HAP-1 (cell line): ENCODE measurements around the gene FHIT.

Experiments used
- DNase-seq, 2 experiments: peaks; one replicate each; pipeline ENCODE4 v3.0.0-alpha.2; 2016 to 2020; ENCODE audit warnings: low spot score in 2 of 2
- H3K27me3 ChIP-seq: fragments of 250-450 bp; sonication (Bioruptor Pico); 2 replicates; pipeline ENCODE4 v1.5.1; 2020; ENCODE audit warnings: low read depth, mild to moderate bottlenecking, moderate library complexity
- H3K36me3 ChIP-seq: fragments of 250-450 bp; sonication (Bioruptor Pico); replicated peaks from 2 replicates; pipeline ENCODE4 v1.5.1; 2020; ENCODE audit warnings: mild to moderate bottlenecking
- H3K4me1 ChIP-seq: fragments of 250-450 bp; sonication (Bioruptor Pico); 2 replicates; pipeline ENCODE4 v1.5.1; 2020; ENCODE audit warnings: mild to moderate bottlenecking
- H3K4me3 ChIP-seq: fragments of 250-450 bp; sonication (Bioruptor Pico); 2 replicates; pipeline ENCODE4 v1.5.1; 2020; ENCODE audit warnings: mild to moderate bottlenecking, moderate library complexity
- H3K9me3 ChIP-seq: fragments of 250-450 bp; sonication (Bioruptor Pico); 2 replicates; pipeline ENCODE4 v1.5.1; 2020; ENCODE audit warnings: mild to moderate bottlenecking, moderate library complexity
- in situ Hi-C: fragments of 300-500 bp; cut with MboI; formaldehyde crosslinking; loops from 3 replicates; pipeline ENCODE4 v1.14.3; 2020; ENCODE audit warnings: low sequenced_read_pairs, inconsistent platforms, mixed read lengths

Gene FHIT

GRCh38 chr3:60953351-60953750 is 297.9 kb downstream of the FHIT start:
- in situ Hi-C loops: no loop called here
- Histone ChIP-seq H3K9me3 (peaks cover 5% of the 10 kb centered on the region; the same call in 1 of the 2 replicates), H3K4me3 (no peak overlapping the region), H3K27me3 (no peaks in the 10 kb centered on the region), H3K36me3 (no peaks in the 10 kb centered on the region), H3K4me1 (no peaks in the 10 kb centered on the region)
- DNase-seq: no peak

- Histone ChIP-seq H3K4me3 (no peak overlapping the region), H3K36me3 (no peaks in the 10 kb centered on the region), H3K9me3 (peaks cover 5% of the 10 kb centered on the region; the same call in 1 of the 2 replicates), H3K27me3 (no peaks in the 10 kb centered on the region), H3K4me1 (no peaks in the 10 kb centered on the region)
- no peak for DNase-seq
- in situ Hi-C loops: no loop called here
Measured at GRCh38 chr3:60952055-60952454, 299.2 kb downstream of the FHIT start.

GRCh38 chr3:60949146-60949545 is 302.1 kb downstream of the FHIT start:
- H3K27me3 ChIP-seq: no peaks in the 10 kb centered on the region
- in situ Hi-C loops: no loop called here

GRCh38 chr3:60948488-60948887 is 302.8 kb downstream of the FHIT start:
- no peaks in the 10 kb centered on the region for H3K4me1 ChIP-seq
- no peaks in the 10 kb centered on the region for H3K27me3 ChIP-seq
- in situ Hi-C loops: no loop called here
- H3K36me3 ChIP-seq: no peaks in the 10 kb centered on the region
- no peak for DNase-seq
- no peaks in the 10 kb centered on the region for H3K9me3 ChIP-seq
- no peak overlapping the region for H3K4me3 ChIP-seq

More at GRCh38 chr3:60949146-60949545, 302.1 kb downstream of the FHIT start:
- H3K36me3 ChIP-seq: no peaks in the 10 kb centered on the region
- no peak for DNase-seq
- no peak overlapping the region for H3K4me3 ChIP-seq
- H3K4me1 ChIP-seq: no peaks in the 10 kb centered on the region
- H3K9me3 ChIP-seq: no peaks in the 10 kb centered on the region

DNA sequence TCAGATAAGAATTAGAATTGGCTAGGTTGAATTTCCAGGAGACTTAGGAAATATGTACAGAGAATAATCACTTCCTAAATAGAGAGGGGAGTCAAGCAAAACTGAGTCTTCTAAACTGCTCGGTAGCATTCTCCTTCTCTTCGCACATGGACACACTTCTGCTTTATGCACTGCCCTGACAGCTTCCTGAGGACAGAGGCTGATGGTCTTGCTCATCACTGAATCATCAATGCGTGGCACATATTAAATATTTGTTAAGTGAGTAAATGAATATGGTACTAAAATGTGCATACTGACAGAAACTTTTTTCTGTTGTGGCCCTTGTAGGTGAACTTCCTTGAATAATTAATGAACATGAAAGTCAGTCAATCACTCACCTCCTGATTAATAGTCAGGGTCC is 315.5 kb downstream of the FHIT start:
- H3K4me1 ChIP-seq: no peaks in the 10 kb centered on the region
- in situ Hi-C loops: no loop called here
- H3K4me3 ChIP-seq: no peak overlapping the region
- DNase-seq: no peak
- H3K27me3 ChIP-seq: no peaks in the 10 kb centered on the region
- no peaks in the 10 kb centered on the region for H3K9me3 ChIP-seq
- no peaks in the 10 kb centered on the region for H3K36me3 ChIP-seq

DNA sequence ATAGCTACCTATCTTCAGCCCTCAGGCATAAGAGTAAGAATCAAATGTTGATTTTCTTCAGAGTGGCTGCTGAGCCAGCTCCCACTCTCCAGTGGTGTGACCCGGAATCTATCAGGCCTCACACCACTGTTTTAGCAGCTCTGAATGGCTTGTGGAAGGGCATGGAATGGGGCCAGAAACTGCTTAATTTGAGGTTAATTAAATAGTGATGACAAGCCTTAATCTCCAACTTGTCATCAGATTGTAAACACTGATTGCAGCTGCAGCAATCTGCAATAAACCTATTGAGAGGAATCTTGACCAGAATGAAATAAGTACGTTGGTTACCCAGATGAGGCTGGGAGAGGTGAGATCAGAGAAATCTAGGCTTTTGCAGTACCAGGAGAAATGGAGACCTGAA is 317.4 kb downstream of the FHIT start:
- in situ Hi-C loops: no loop called here
- no peaks in the 10 kb centered on the region for H3K9me3 ChIP-seq
- H3K36me3 ChIP-seq: no peaks in the 10 kb centered on the region
- H3K4me1 ChIP-seq: no peaks in the 10 kb centered on the region
- H3K27me3 ChIP-seq: no peaks in the 10 kb centered on the region
- no peak overlapping the region for H3K4me3 ChIP-seq
- DNase-seq: no peak

- Histone ChIP-seq H3K4me3 (no peak overlapping the region), H3K4me1 (no peaks in the 10 kb centered on the region), H3K27me3 (no peaks in the 10 kb centered on the region), H3K36me3 (no peaks in the 10 kb centered on the region), H3K9me3 (no peaks in the 10 kb centered on the region)
- in situ Hi-C loops: no loop called here
- no peak for DNase-seq
Measured at GRCh38 chr3:60932643-60933042, 318.6 kb downstream of the FHIT start.

GRCh38 chr3:60932170-60932569 is 319.1 kb downstream of the FHIT start:
- Histone ChIP-seq H3K4me3 (no peak overlapping the region), H3K27me3 (no peaks in the 10 kb centered on the region), H3K4me1 (no peaks in the 10 kb centered on the region), H3K36me3 (no peaks in the 10 kb centered on the region), H3K9me3 (no peaks in the 10 kb centered on the region)
- no peak for DNase-seq
- in situ Hi-C loops: no loop called here

DNA sequence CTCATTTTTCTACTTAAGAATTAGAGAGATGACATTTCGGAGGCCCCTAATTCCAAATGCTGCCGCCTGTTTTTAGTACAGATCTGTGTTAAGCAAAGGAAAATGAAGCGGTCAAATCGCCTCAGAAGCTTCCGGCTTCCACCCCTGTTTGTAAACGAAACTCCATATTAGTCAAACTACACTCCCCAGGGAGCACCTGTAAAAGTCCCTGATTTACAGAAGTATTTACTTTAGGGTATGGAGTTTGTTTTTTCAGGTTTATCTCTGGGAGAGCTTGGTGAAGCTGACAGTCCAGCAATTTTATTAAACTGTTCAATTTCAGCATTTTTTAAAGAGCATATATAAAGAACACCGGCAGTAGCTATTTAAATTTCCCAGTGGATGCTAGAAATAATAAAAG is 319.8 kb downstream of the FHIT start:
- in situ Hi-C loops: no loop called here
- DNase-seq: no peak
- Histone ChIP-seq H3K4me1 (no peaks in the 10 kb centered on the region), H3K9me3 (no peaks in the 10 kb centered on the region), H3K27me3 (no peaks in the 10 kb centered on the region), H3K36me3 (no peaks in the 10 kb centered on the region), H3K4me3 (no peak overlapping the region)

DNA sequence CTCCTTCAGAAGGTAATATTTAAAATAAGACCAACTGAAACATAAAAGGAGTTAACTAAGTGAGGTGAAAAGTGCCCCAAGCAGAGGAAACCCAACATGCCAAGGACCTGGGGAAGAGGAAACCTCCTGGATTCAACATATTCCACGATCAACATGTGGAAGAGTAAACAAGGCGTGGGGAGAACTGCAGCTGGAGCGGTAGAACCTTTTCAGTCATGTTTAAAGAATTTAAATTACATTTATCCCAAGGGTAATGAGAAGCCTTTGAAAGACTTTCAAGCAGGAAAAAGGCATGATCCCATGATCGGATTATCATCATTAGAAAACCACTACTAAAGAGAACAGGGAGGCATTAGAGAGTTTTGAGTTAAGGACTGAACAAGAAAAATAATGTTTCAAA is 330.7 kb downstream of the FHIT start:
- H3K4me1 ChIP-seq: no peaks in the 10 kb centered on the region
- in situ Hi-C loops: no loop called here
- no peak overlapping the region for H3K4me3 ChIP-seq
- H3K9me3 ChIP-seq: no peaks in the 10 kb centered on the region
- DNase-seq: no peak
- H3K36me3 ChIP-seq: no peaks in the 10 kb centered on the region
- H3K27me3 ChIP-seq: no peaks in the 10 kb centered on the region

GRCh38 chr3:60919296-60919695 is 332.0 kb downstream of the FHIT start:
- Histone ChIP-seq H3K4me1 (no peaks in the 10 kb centered on the region), H3K4me3 (no peak overlapping the region), H3K9me3 (no peaks in the 10 kb centered on the region), H3K27me3 (no peaks in the 10 kb centered on the region), H3K36me3 (no peaks in the 10 kb centered on the region)
- DNase-seq: no peak
- in situ Hi-C loops: no loop called here

DNA sequence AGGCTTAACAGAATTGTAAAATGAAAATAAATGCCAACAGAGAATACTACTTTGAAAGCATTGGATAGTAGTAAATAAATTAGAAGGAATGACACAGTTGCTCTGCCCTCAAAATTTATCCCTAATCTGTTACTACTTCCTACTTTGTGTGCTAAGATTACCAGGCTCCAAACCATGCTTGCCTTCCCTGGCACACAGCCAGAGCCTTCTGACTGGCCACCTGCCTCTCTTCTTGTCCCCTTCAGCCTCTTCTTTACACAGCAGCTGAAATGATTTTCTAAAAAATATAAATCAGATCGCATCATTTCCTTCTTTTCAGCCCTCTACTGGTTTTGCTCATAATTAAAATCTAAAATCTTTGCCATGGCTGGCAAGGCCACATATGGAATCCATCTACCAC is 334.1 kb downstream of the FHIT start:
- in situ Hi-C loops: no loop called here

DNA sequence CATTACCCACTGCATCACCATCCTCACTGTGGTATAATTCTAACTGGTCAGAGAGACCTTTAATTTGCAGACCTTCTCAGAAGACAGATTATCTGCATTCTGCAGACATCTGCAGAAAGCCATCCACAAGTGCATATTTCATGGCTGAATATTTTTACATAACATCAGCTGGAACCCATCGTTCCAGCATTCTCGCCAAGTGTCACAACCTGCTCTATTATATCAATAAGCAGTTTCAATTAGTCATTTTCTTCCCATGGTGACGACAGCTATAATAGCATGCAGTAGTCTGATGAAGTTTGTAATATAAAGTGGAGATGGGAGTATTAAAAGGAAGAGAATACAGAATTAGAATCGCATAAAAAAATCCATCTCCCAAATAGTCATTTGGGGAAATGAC is 334.7 kb downstream of the FHIT start:
- Histone ChIP-seq H3K4me1 (no peaks in the 10 kb centered on the region), H3K27me3 (no peaks in the 10 kb centered on the region), H3K9me3 (no peaks in the 10 kb centered on the region), H3K36me3 (no peaks in the 10 kb centered on the region), H3K4me3 (no peak overlapping the region)
- in situ Hi-C loops: no loop called here
- DNase-seq: no peak

More for the DNA sequence above, 334.1 kb downstream of the FHIT start:
- Histone ChIP-seq H3K36me3 (no peaks in the 10 kb centered on the region), H3K9me3 (no peaks in the 10 kb centered on the region), H3K27me3 (no peaks in the 10 kb centered on the region), H3K4me1 (no peaks in the 10 kb centered on the region), H3K4me3 (no peak overlapping the region)
- DNase-seq: no peak

- Histone ChIP-seq H3K9me3 (no peaks in the 10 kb centered on the region), H3K27me3 (no peaks in the 10 kb centered on the region), H3K4me3 (no peak overlapping the region), H3K36me3 (no peaks in the 10 kb centered on the region), H3K4me1 (no peaks in the 10 kb centered on the region)
- in situ Hi-C loops: no loop called here
- DNase-seq: no peak
Measured at GRCh38 chr3:60913474-60913873, 337.8 kb downstream of the FHIT start.

DNA sequence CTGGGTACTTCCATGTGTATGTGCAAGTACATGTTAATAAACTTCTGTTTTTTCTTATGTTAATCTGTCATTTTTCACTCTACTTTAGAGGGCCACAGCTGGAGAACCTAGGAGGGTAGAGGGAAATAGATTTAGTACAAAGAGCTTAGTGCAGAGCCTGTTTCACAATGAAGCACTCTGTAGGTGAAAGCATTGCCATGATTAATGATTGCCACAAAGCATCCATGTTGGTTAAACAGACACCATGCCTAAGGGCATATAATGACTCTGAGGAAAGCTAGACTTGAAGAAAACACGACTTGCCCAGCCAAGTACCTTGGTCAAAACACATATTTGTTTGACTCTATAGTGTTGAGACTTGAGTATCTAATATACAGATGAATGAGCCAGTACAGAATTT is 338.4 kb downstream of the FHIT start:
- in situ Hi-C loops: no loop called here
- Histone ChIP-seq H3K9me3 (no peaks in the 10 kb centered on the region), H3K4me1 (no peaks in the 10 kb centered on the region), H3K36me3 (no peaks in the 10 kb centered on the region), H3K4me3 (no peak overlapping the region), H3K27me3 (no peaks in the 10 kb centered on the region)
- peak in 1 of 2 experiments; percentile 57 for DNase-seq
